ENCODE data around the gene WDR35. TPM values are rescaled to one million over a fixed set of nuclear protein-coding genes. Genes with fewer than 3 reads are reported as not detected.

Gene WDR35
- total and polyA plus RNA-seq, 2 donors from 2014 or later = 6.0 to 21.2 TPM

- H3K4me1 ChIP-seq (ENCODE audit: control insufficient read depth in 2 of 3, insufficient read depth in 2 of 3, low read depth in 1 of 3, low read length in 3 of 3) = peaks cover 0 to 4% (median 0%) of the 10 kb centered on the region in 3 donors
- H3K9me3 ChIP-seq (ENCODE audit: control insufficient read depth in 2 of 3, insufficient read depth in 1 of 3, low read length in 3 of 3) = no peaks in the 10 kb centered on the region
- H3K9ac ChIP-seq (ENCODE audit: low read length in 3 of 3) = peak overlapping the region in 1 of 3 donors; percentile 19
- no peak for FAIRE-seq
- no peak overlapping the region for H3K27ac ChIP-seq (ENCODE audit: low read depth in 2 of 2, low read length in 2 of 2)
- no peaks in the 10 kb centered on the region for H3K36me3 ChIP-seq (ENCODE audit: control insufficient read depth in 2 of 3, insufficient read depth in 3 of 3, low read length in 3 of 3)
- H3K27me3 ChIP-seq (ENCODE audit: control insufficient read depth, insufficient read depth, low read length) = no peaks in the 10 kb centered on the region
- no peak for TF ChIP-seq CTCF (IDR thresholded peaks at IDR 0.05; ENCODE audit: borderline replicate concordance, extremely low read depth, insufficient read depth)
- no peak for DNase-seq
- H3K4me3 ChIP-seq (ENCODE audit: low read length in 3 of 3) = peak overlapping the region in 2 of 3 donors; percentile 4 to 46
- intact Hi-C loops (cut with DNase I) = loop anchor here (10.0 kb wide), 1 partner anchor 503 kb away; no protein-coding TSS in a partner anchor
Measured at GRCh38 chr2:19868224-19868623, 121.7 kb downstream of the WDR35 start.

- H3K9ac ChIP-seq (ENCODE audit: low read length in 3 of 3) = no peak overlapping the region
- no peaks in the 10 kb centered on the region for H3K9me3 ChIP-seq (ENCODE audit: control insufficient read depth in 2 of 3, insufficient read depth in 1 of 3, low read length in 3 of 3)
- no peaks in the 10 kb centered on the region for H3K27me3 ChIP-seq (ENCODE audit: control insufficient read depth, insufficient read depth, low read length)
- no peak overlapping the region for H3K4me3 ChIP-seq (ENCODE audit: low read length in 3 of 3)
- no peak overlapping the region for H3K27ac ChIP-seq (ENCODE audit: low read depth in 2 of 2, low read length in 2 of 2)
- FAIRE-seq = no peak
- intact Hi-C loops (cut with DNase I) = loop anchor here (10.0 kb wide), 1 partner anchor 502 kb away; no protein-coding TSS in a partner anchor
- H3K4me1 ChIP-seq (ENCODE audit: control insufficient read depth in 2 of 3, insufficient read depth in 2 of 3, low read depth in 1 of 3, low read length in 3 of 3) = peaks cover 0 to 4% (median 0%) of the 10 kb centered on the region in 3 donors
- H3K36me3 ChIP-seq (ENCODE audit: control insufficient read depth in 2 of 3, insufficient read depth in 3 of 3, low read length in 3 of 3) = no peaks in the 10 kb centered on the region
- TF ChIP-seq CTCF (IDR thresholded peaks at IDR 0.05; ENCODE audit: borderline replicate concordance, extremely low read depth, insufficient read depth) = no peak
- DNase-seq = peak in 2 of 5 donors; percentile 26 to 53
Measured at GRCh38 chr2:19866771-19867170, 123.1 kb downstream of the WDR35 start.

- intact Hi-C loops (cut with DNase I) = loop anchor here (10.0 kb wide), 1 partner anchor 500 kb away; no protein-coding TSS in a partner anchor
- H3K9ac ChIP-seq (ENCODE audit: low read length in 3 of 3) = no peak overlapping the region
- no peak for FAIRE-seq
Measured at GRCh38 chr2:19865151-19865550, 124.8 kb downstream of the WDR35 start.

More at GRCh38 chr2:19865151-19865550, 124.8 kb downstream of the WDR35 start:
- Histone ChIP-seq H3K36me3 (ENCODE audit: control insufficient read depth in 2 of 3, insufficient read depth in 3 of 3, low read length in 3 of 3) (no peaks in the 10 kb centered on the region), H3K9me3 (ENCODE audit: control insufficient read depth in 2 of 3, insufficient read depth in 1 of 3, low read length in 3 of 3) (no peaks in the 10 kb centered on the region), H3K27ac (ENCODE audit: low read depth in 2 of 2, low read length in 2 of 2) (no peak overlapping the region), H3K4me1 (ENCODE audit: control insufficient read depth in 2 of 3, insufficient read depth in 2 of 3, low read depth in 1 of 3, low read length in 3 of 3) (peaks cover 0 to 4% (median 0%) of the 10 kb centered on the region in 3 donors), H3K27me3 (ENCODE audit: control insufficient read depth, insufficient read depth, low read length) (no peaks in the 10 kb centered on the region), H3K4me3 (ENCODE audit: low read length in 3 of 3) (no peak overlapping the region)
- no peak for DNase-seq
- TF ChIP-seq CTCF (IDR thresholded peaks at IDR 0.05; ENCODE audit: borderline replicate concordance, extremely low read depth, insufficient read depth) = no peak
